Panc1 (cell line): ENCODE results near the gene ACADSB.

Source experiments
- CTCF ChIP-seq: fragments of 450-650 bp; IDR thresholded peaks from 2 replicates; pipeline ENCODE4 v1.5.1; 2017; ENCODE audit warnings: mild to moderate bottlenecking
- SIN3A ChIP-seq: IDR thresholded peaks from 2 replicates; pipeline ENCODE4 v1.6.1; 2012; ENCODE audit warnings: low read depth, mild to moderate bottlenecking, low read length, moderate library complexity, borderline replicate concordance; ENCODE audit not compliant: insufficient read depth

GRCh38 chr10:123011987-123012386, 3.2 kb downstream of the ACADSB start:
- TF ChIP-seq CTCF (no peak), SIN3A (no peak)
